IgD-negative memory B cell (primary cell): ENCODE results near the gene GALNT9. TPM values are rescaled to one million over a fixed set of nuclear protein-coding genes. Genes with fewer than 3 reads are reported as not detected.

Experiments
- H3K27ac Mint-ChIP-seq, 3 donors: one replicate each; pipeline ENCODE4 v1.8.0; 2020 to 2022; ENCODE audit warnings: mild to moderate bottlenecking in 3 of 3, mixed read lengths in 3 of 3, moderate library complexity in 1 of 3
- H3K27me3 Mint-ChIP-seq: one replicate; pipeline ENCODE4 v1.8.0; 2021; ENCODE audit warnings: mixed read lengths
- H3K36me3 Mint-ChIP-seq: one replicate; pipeline ENCODE4 v1.8.0; 2020; ENCODE audit warnings: mild to moderate bottlenecking, mixed read lengths
- H3K4me1 Mint-ChIP-seq, 3 donors: one replicate each; pipeline ENCODE4 v1.8.0; 2020 to 2022; ENCODE audit warnings: mixed read lengths in 3 of 3, mild to moderate bottlenecking in 1 of 3
- H3K4me3 Mint-ChIP-seq, 4 donors: one replicate each; pipeline ENCODE4 v1.8.0; 2020 to 2022; ENCODE audit warnings: mild to moderate bottlenecking in 4 of 4, mixed read lengths in 4 of 4, moderate library complexity in 3 of 4
- H3K9me3 Mint-ChIP-seq, 3 donors: one replicate each; pipeline ENCODE4 v1.8.0; 2020 to 2021; ENCODE audit warnings: mixed read lengths in 3 of 3, mild to moderate bottlenecking in 1 of 3
- polyA plus RNA-seq: library from polyadenylated mRNA; unstranded; fragments of 300-500 nt; fragmentation: Illumina TruSeq; gene quantifications from one replicate; pipeline ENCODE4 v1.2.3, GENCODE V29; 2021

GALNT9 gene
- polyA plus RNA-seq, 1 donor from 2014 or later = 1.5 TPM

DNA sequence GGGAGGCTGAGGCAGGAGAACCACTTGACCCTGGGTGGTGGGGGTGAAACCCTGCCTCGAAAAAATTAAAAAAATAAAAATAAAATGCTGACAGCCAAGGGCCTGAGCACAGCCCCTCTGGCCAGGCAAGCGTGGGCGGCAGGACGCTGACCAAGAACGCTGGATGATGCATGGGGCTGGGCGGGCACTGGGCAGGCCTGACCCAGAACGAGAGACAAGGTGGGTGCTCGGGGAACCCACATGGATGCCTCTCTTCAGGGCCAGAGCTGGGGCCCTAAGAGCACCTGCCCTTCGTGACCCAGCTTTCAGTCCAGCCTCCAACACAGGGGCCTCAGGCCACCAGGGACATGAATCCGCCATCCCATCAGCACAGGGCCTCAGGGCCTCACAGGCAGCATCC is 11.3 kb downstream of the GALNT9 start:
- H3K27me3 Mint-ChIP-seq = peaks cover 3% of the 10 kb centered on the region
- peaks cover 0 to 3% (median 3%) of the 10 kb centered on the region in 3 donors for H3K9me3 Mint-ChIP-seq
- no peaks in the 10 kb centered on the region for H3K36me3 Mint-ChIP-seq
- no peak overlapping the region for H3K4me3 Mint-ChIP-seq
- no peaks in the 10 kb centered on the region for H3K4me1 Mint-ChIP-seq
- H3K27ac Mint-ChIP-seq = no peak overlapping the region

DNA sequence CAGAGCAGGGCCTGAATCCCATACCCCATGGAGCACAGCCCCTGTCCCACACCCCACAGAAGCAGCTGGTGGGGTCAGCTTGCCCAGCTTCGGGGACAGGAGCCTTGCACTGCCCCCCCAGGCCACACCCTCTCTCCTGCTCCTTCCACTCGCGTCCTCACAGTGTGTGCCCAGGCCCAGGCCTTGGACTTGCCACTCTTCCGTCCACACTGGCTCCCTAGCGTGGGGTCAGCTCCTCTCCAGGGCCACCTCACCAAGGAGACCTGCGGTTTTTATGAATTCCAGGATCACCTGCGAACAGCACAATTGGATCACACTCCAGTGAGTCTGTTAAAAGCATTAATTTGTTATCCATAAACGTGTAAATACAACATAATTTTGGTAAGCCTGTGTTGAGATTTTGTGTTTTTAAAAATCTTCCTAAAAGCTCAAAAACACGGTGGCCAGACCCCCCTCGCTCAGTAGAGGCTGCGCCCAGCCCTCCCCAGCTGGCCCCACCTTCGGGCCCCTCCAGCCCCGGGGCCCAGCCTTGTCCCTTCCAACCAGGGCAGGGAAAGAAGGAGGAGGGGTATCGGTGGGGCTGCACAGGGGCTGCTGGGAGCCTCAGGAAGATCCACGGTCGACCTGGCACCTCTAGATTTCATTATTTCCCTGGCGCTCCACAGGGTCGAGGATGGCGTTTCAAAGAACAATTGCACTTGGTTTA is 12.0 kb downstream of the GALNT9 start:
- H3K36me3 Mint-ChIP-seq = no peaks in the 10 kb centered on the region
- no peaks in the 10 kb centered on the region for H3K4me1 Mint-ChIP-seq
- H3K4me3 Mint-ChIP-seq = no peak overlapping the region
- peaks cover 0 to 3% (median 3%) of the 10 kb centered on the region in 3 donors for H3K9me3 Mint-ChIP-seq
- no peak overlapping the region for H3K27ac Mint-ChIP-seq
- H3K27me3 Mint-ChIP-seq = peaks cover 3% of the 10 kb centered on the region

DNA sequence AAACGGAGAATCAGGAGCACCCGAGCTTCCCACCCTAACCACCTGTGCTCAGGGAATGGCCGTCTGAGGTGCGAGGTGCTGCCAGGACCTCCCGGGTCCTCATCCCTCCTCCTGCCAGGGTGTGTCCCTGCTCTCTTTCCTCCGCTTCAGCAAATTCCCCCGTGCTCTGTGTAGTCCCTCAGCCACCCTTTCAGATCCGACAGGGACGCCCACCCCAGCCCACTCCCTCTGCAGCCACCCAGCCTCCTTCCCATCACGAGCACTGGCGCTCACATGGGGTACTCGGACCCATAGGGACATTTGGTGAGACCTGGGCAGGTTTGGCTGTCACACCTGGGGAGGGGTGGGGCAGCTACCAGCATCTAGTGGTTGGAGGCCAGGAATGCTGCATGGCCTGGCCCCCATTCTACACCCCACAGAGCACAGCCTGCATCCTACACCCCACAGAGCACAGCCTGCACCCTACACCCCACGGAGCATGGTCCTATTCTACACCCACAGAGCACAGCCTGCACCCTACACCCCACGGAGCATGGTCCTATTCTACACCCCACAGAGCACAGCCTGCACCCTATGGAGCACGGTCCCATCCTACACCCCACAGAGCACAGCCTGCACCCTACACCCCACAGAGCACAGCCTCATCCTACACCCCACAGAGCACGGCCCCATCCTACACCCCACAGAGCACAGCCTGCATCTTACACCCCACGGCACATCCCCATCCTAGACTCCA is 12.7 kb downstream of the GALNT9 start:
- H3K27me3 Mint-ChIP-seq = peaks cover 3% of the 10 kb centered on the region
- no peak overlapping the region for H3K27ac Mint-ChIP-seq
- H3K4me3 Mint-ChIP-seq = no peak overlapping the region
- peaks cover 3 to 8% (median 6%) of the 10 kb centered on the region in 3 donors for H3K9me3 Mint-ChIP-seq
- H3K36me3 Mint-ChIP-seq = no peaks in the 10 kb centered on the region
- no peaks in the 10 kb centered on the region for H3K4me1 Mint-ChIP-seq

DNA sequence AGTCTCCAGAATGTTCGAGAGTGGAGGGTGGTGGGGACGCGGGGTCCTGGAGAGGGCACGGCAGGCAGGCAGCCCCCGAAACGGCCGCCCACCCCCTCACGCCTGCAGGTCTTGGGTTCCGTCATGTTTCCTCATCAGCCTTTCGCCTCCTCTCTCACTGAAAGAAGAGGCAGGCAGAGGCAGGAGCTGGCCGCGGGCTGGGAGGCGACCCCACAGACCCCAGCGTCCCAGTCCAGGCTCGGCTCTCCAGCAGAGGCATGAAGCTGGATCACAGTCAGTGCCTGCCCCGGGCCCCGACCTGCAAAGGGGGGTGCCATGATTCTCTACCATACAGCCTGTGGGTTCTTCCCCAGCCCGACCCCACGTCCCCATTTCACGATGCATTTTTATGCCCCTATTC is 13.4 kb downstream of the GALNT9 start:
- Mint-ChIP-seq H3K4me1 (no peaks in the 10 kb centered on the region), H3K9me3 (peaks cover 3 to 15% (median 6%) of the 10 kb centered on the region in 3 donors), H3K27me3 (peaks cover 3% of the 10 kb centered on the region), H3K36me3 (no peaks in the 10 kb centered on the region), H3K27ac (no peak overlapping the region), H3K4me3 (no peak overlapping the region)

DNA sequence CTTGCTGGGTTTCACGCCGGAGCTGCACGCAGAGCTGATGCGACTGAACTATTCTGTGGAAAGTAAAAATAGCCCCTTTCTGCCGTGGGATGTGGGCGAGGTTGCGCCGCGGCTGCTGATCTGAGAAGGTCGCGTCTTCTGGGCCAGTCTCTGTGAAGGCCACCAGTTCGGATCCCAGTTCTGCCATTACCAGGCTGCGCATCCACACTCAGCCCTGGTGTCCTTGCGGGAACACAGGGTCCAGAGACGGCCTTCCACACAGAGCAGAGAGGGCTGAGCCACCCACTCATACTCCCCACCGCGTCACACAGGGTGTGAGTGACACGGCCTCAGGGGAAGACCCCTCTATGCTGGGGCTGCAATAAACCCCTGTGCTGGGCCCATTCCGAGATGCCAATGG is 13.9 kb downstream of the GALNT9 start:
- Mint-ChIP-seq H3K36me3 (no peaks in the 10 kb centered on the region), H3K4me3 (no peak overlapping the region), H3K9me3 (peaks cover 3 to 19% (median 6%) of the 10 kb centered on the region in 3 donors), H3K4me1 (no peaks in the 10 kb centered on the region), H3K27me3 (peaks cover 3% of the 10 kb centered on the region), H3K27ac (no peak overlapping the region)

DNA sequence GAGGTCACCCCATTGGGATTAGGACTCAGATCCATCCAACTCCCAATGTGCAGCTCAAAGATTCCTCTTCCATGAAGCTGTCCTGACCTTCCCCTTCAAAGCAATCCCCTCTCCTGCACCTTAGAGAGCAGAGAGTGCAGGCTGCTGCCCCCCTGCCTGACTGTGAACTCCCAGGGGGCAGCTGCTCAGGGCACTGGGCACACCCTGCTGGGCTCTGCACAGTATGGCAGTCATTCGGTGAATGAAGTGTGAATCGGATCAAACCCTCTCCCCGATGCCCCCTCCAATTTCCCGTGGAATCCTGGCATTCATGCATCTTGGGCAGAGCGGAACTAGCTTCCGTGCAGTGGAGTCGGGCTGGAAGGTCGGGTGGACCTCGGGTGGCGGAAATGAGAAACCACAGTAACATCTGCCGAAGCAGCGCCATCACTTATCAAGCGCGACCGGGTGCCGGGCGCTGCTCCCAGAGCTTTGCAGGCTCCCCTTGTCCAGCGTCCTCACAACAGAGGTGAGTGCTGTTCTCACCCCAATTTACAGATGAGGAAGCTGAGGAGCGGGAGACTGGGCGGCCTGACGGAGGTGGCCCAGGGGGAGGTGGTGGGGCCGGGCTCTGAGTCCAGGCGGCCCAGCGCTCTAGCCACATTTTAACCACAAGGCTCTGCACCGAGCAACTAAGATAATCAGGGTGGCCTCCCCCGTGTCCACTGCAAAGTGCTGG is 14.7 kb downstream of the GALNT9 start:
- H3K27me3 Mint-ChIP-seq = peaks cover 3% of the 10 kb centered on the region
- H3K4me1 Mint-ChIP-seq = no peaks in the 10 kb centered on the region
- H3K4me3 Mint-ChIP-seq = no peak overlapping the region
- peak overlapping the region in 1 of 3 donors; percentile 24 for H3K27ac Mint-ChIP-seq
- no peaks in the 10 kb centered on the region for H3K36me3 Mint-ChIP-seq
- H3K9me3 Mint-ChIP-seq = peaks cover 3 to 21% (median 6%) of the 10 kb centered on the region in 3 donors

DNA sequence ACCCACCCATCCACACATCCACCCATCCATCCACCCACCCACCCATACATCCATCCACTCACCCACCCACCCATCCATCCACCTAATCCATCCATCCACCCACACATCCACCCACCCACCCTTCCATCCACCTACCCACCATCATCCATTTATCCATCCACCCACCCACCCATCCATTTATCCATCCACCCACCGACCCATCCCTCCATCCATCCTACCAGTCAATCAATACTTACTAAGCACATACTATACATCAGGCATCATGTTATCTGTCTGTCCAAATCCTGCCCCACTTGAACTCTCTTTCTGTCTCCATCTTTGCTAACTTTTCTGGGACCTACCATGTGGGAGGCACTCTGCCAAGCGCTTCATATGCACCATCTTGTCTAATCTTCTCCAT is 15.4 kb downstream of the GALNT9 start:
- H3K4me1 Mint-ChIP-seq = no peaks in the 10 kb centered on the region
- H3K36me3 Mint-ChIP-seq = no peaks in the 10 kb centered on the region
- peaks cover 4% of the 10 kb centered on the region for H3K27me3 Mint-ChIP-seq
- H3K27ac Mint-ChIP-seq = peak overlapping the region in 1 of 3 donors; percentile 24
- H3K4me3 Mint-ChIP-seq = no peak overlapping the region
- H3K9me3 Mint-ChIP-seq = peaks cover 3 to 21% (median 6%) of the 10 kb centered on the region in 3 donors

DNA sequence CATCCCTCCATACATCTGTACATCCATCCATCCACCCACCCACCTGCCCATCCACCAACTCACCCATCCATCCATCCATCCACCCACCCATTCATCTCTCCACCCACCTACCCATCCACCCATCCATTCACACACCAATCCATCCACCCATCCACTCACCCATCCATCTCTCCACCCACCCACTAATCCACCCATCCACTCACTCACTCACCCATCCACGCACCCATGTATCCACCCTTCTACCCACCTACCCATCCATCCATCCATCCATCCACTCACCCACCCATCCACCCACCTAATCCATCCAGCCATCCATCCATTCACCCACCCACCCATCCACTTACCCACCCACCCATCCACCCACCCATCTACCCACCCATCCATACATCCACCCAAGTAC is 16.2 kb downstream of the GALNT9 start:
- peaks cover 3 to 21% (median 6%) of the 10 kb centered on the region in 3 donors for H3K9me3 Mint-ChIP-seq
- no peaks in the 10 kb centered on the region for H3K4me1 Mint-ChIP-seq
- peaks cover 4% of the 10 kb centered on the region for H3K27me3 Mint-ChIP-seq
- no peaks in the 10 kb centered on the region for H3K36me3 Mint-ChIP-seq
- H3K27ac Mint-ChIP-seq = no peak overlapping the region
- H3K4me3 Mint-ChIP-seq = no peak overlapping the region

DNA sequence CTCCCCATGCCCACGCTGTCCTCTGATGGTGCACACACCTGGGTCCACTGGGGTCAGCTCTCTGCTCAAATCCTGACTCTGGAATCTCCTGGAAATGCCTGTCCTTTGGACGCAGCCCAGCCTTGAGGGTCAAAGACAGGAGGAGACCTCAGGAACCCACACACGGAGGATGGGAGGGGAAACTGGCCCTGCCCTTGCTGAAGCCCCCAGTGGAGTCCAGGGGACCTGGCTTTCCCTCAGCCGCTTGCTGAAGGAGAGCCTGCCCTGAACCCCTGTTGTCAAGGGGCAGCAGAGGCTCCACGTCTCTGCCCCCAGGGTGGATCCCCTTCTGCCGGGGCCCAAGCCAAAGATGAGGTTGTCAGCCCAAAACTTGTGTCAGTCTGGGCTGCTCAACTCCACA is 16.9 kb downstream of the GALNT9 start:
- Mint-ChIP-seq H3K27me3 (peaks cover 6% of the 10 kb centered on the region), H3K36me3 (no peaks in the 10 kb centered on the region), H3K27ac (no peak overlapping the region), H3K4me1 (peaks cover 0 to 1% (median 0%) of the 10 kb centered on the region in 3 donors), H3K9me3 (peaks cover 3 to 21% (median 6%) of the 10 kb centered on the region in 3 donors), H3K4me3 (no peak overlapping the region)

DNA sequence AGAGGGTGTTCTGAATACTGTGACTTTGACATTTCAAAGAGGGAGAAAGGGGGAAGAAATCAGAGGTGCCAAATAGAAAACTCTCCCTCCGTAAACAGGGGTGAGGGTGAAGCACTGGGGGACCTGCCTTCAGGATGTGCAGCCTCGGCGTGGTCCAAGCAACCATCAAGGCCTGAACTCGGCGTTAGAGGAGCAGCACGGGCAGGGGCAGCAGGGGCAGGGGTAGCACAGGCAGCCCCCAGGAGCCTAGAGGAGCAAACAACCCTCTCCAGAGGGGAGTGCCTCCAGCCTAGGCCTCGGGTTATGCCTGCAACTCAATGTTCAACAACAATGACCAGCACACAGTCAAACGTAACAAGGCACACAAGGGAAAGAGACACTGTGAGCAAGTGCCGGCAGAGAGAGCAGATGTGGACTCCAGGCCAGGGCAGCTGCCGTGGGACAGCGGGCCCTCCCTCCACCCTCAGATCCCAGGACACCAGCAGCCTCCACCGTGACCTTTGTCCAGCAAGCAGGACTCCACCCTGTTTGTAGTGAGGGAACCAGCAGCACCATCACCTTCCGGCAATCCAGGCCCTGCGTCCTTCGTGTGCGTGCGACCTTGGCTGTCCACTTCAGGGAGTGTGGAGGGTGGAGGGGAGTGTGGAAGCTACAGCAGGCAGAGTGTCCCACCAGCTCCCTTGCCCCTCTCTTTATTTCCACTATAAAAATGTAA is 18.0 kb downstream of the GALNT9 start:
- no peaks in the 10 kb centered on the region for H3K36me3 Mint-ChIP-seq
- peaks cover 3 to 21% (median 6%) of the 10 kb centered on the region in 3 donors for H3K9me3 Mint-ChIP-seq
- peaks cover 0 to 1% (median 0%) of the 10 kb centered on the region in 3 donors for H3K4me1 Mint-ChIP-seq
- peak overlapping the region in 1 of 3 donors; percentile 59 for H3K27ac Mint-ChIP-seq
- H3K27me3 Mint-ChIP-seq = peaks cover 3% of the 10 kb centered on the region
- peak overlapping the region in 1 of 4 donors; percentile 0 for H3K4me3 Mint-ChIP-seq

DNA sequence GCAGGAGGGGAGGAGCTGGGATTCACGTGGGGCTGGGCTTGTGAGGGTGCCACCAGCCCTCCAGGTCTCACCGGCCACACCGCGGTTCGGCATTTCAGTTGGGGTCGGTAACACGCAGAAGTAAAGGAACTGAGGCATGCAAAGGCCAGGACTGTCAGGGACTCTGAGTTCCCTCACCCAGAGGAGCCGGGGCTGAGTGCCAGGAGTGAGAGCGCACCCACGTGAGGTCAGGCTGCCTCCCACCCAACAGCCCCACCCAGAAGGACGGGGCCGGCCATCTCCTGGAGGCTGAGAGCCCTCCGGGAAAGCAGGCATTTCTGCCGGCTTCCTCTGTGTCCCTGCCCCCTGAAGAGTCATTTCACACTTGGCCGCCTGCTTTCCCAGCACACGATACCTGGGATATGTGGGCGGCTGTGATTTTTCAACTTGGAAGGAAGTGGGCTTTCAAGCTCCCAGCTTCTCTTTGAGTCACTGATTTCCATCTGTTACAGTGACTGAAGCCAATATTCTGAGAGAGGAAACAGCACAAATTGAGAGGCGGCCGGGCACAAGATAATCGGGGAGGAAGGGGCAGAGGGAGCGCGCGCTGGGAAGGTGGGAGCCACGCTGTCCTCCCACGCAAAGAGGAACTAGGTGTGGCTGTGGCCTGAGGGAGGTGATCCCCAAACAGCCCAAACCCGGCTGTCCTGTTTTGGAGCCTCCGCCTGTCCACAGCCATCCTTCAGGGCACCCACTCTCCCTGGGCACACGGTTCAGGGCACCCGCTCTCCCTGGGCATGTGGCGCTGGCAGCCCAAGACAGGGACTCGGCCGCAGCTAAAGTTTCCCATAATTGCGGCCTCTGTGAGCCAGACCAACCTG is 19.0 kb downstream of the GALNT9 start:
- H3K27me3 Mint-ChIP-seq = peaks cover 3% of the 10 kb centered on the region
- H3K27ac Mint-ChIP-seq = no peak overlapping the region
- peaks cover 3 to 21% (median 6%) of the 10 kb centered on the region in 3 donors for H3K9me3 Mint-ChIP-seq
- H3K4me1 Mint-ChIP-seq = peaks cover 0 to 1% (median 0%) of the 10 kb centered on the region in 3 donors
- no peaks in the 10 kb centered on the region for H3K36me3 Mint-ChIP-seq
- no peak overlapping the region for H3K4me3 Mint-ChIP-seq

DNA sequence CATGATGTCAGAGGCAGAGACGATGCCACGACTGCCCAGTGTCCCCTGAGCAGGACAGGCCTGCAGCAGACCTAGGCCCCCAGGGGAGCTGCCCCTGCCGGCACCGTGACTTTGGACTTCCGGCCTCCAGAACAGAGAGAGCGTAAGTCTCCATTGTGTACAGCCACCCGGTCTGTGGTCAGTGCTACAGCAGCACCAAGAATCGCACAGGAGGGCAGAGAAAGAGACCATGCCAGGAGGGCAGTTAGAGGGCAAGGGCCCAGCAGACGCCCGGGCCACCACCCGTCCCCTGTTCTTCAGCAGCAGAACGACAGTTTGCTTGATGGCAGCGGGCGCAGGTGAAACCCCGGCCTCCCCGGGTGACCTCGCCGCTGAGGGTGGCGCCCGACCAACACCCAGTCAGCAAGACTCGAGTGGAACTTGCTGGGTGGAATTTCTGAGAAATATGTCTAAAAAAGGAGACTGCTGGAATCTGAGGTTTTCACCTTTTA is 19.7 kb downstream of the GALNT9 start:
- H3K9me3 Mint-ChIP-seq = peaks cover 3 to 21% (median 6%) of the 10 kb centered on the region in 3 donors
- peaks cover 0 to 1% (median 0%) of the 10 kb centered on the region in 3 donors for H3K4me1 Mint-ChIP-seq
- peaks cover 3% of the 10 kb centered on the region for H3K27me3 Mint-ChIP-seq
- H3K27ac Mint-ChIP-seq = no peak overlapping the region
- H3K4me3 Mint-ChIP-seq = no peak overlapping the region
- no peaks in the 10 kb centered on the region for H3K36me3 Mint-ChIP-seq

DNA sequence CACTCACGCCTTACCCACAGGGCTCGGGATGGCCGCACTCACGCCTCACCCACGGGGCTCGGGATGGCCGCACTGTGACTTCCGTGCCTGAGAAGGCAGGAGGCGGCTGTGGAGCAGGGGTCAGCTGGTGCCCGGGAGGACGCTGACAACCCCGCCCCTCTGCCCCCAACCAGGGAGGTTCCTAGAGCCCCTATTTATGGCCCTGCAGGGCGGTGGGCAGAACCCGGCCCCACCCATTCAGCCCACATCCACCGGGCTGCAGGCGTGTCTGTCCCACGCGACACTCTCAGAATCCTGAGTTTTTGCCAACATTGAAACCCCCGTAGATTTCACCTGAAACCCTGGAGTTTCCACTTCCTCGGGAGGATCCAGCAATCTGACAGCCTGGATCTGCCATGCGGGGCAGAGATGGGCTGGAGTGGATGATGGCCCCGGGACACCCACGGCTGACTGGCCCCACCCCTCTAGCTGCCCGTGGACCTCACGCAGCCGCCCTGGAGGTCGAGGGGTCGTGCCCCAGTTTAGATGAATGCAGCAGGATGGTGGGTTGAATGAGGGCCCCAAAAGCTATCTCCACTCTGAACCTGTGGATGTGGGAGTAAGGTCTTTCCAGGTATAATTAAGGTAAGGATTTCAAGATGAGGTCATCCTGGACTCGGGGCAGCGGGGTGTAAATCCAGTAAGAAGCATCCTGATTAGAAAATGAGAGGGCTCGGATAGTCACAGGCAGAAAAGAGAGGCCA is 20.4 kb downstream of the GALNT9 start:
- H3K4me3 Mint-ChIP-seq = peak overlapping the region in 1 of 4 donors; percentile 65
- peaks cover 3 to 17% (median 3%) of the 10 kb centered on the region in 3 donors for H3K9me3 Mint-ChIP-seq
- peaks cover 0 to 1% (median 0%) of the 10 kb centered on the region in 3 donors for H3K4me1 Mint-ChIP-seq
- peaks cover 3% of the 10 kb centered on the region for H3K27me3 Mint-ChIP-seq
- no peaks in the 10 kb centered on the region for H3K36me3 Mint-ChIP-seq
- no peak overlapping the region for H3K27ac Mint-ChIP-seq
